Measurements from ENCODE around the gene SERPINB5.

- no peak for TF ChIP-seq POLR2AphosphoS5 (IDR thresholded peaks at IDR 0.05)
- no peak for TF ChIP-seq POLR2A (IDR thresholded peaks at IDR 0.05)
Measured at GRCh38 chr18:63514888-63515678, 38.3 kb downstream of the SERPINB5 start.

Measured in suprapubic skin (tissue), 4 donors.